HepG2 (cell line): Measurements from ENCODE around the gene NSMF. TPM values are rescaled to one million over a fixed set of nuclear protein-coding genes. Genes with fewer than 3 reads are reported as not detected.

ENCODE experiments used
- ARNTL ChIP-seq: sonication (generic); formaldehyde crosslinking; IDR thresholded peaks from 2 replicates; pipeline ENCODE4 v1.4.0; 2020; ENCODE audit warnings: mild to moderate bottlenecking, missing genetic modification reagents
- BCLAF1 ChIP-seq: fragments of 450-650 bp; IDR thresholded peaks from 2 replicates; pipeline ENCODE4 v1.6.1; 2017; ENCODE audit warnings: mild to moderate bottlenecking
- BHLHE40 ChIP-seq: IDR thresholded peaks from 2 replicates; pipeline ENCODE4 v1.6.1; 2011; ENCODE audit warnings: low read length, improper control_type of control experiment
- CENPX ChIP-seq: sonication (generic); formaldehyde crosslinking; IDR thresholded peaks from 2 replicates; pipeline ENCODE4 v1.9.0; 2021; ENCODE audit warnings: mild to moderate bottlenecking, missing genetic modification reagents, moderate library complexity
- DMAP1 ChIP-seq: IDR thresholded peaks from 2 replicates; pipeline ENCODE4 v1.6.1; 2016
- FIP1L1 ChIP-seq: fragments of 200-400 bp; formaldehyde crosslinking; IDR thresholded peaks from 2 replicates; pipeline ENCODE4 v1.6.1; 2018; ENCODE audit warnings: low read depth, mild to moderate bottlenecking, low read length, moderate library complexity, borderline replicate concordance; ENCODE audit not compliant: insufficient read depth
- FOXA3 ChIP-seq: IDR thresholded peaks from 2 replicates; pipeline ENCODE4 v1.6.1; 2016; ENCODE audit warnings: missing genetic modification reagents, missing compliant biosample characterization
- GATA4 ChIP-seq: sonication (generic); IDR thresholded peaks from 2 replicates; pipeline ENCODE4 v1.6.1; 2016; ENCODE audit warnings: antibody characterized with exemption, low read depth, borderline replicate concordance
- MIER3 ChIP-seq: IDR thresholded peaks from 2 replicates; pipeline ENCODE4 v1.6.1; 2016; ENCODE audit warnings: missing compliant biosample characterization, borderline replicate concordance
- RBFOX2 ChIP-seq: fragments of 200-400 bp; formaldehyde crosslinking; IDR thresholded peaks from 2 replicates; pipeline ENCODE4 v1.6.1; 2017; ENCODE audit warnings: low read depth, mild to moderate bottlenecking, low read length
- SRSF9 ChIP-seq: fragments of 200-400 bp; formaldehyde crosslinking; IDR thresholded peaks from 2 replicates; pipeline ENCODE4 v1.6.1; 2018; ENCODE audit warnings: borderline replicate concordance, mild to moderate bottlenecking, low read depth, low read length; ENCODE audit not compliant: insufficient read depth, poor library complexity, severe bottlenecking
- STAT5B ChIP-seq: sonication (generic); formaldehyde crosslinking; IDR thresholded peaks from 2 replicates; pipeline ENCODE4 v1.4.0; 2020; ENCODE audit warnings: missing genetic modification reagents
- SUZ12 ChIP-seq: fragments of 150-350 bp; IDR thresholded peaks from 2 replicates; pipeline ENCODE4 v1.6.1; 2014; ENCODE audit warnings: low read depth, low read length
- TP53 ChIP-seq: sonication (generic); formaldehyde crosslinking; conservative IDR thresholded peaks from 2 replicates; pipeline ENCODE4 v1.4.0; 2020; ENCODE audit warnings: missing genetic modification reagents
- ZBTB42 ChIP-seq: sonication (generic); formaldehyde crosslinking; IDR thresholded peaks from 2 replicates; pipeline ENCODE4 v1.5.0; 2020; ENCODE audit warnings: mild to moderate bottlenecking, missing genetic modification reagents
- ZNF251 ChIP-seq: sonication (generic); formaldehyde crosslinking; IDR thresholded peaks from 2 replicates; pipeline ENCODE4 v1.9.0; 2021; ENCODE audit warnings: mild to moderate bottlenecking, missing genetic modification reagents
- ZNF496 ChIP-seq: sonication (generic); formaldehyde crosslinking; IDR thresholded peaks from 2 replicates; pipeline ENCODE4 v1.8.1; 2023; ENCODE audit warnings: mild to moderate bottlenecking, moderate library complexity, missing genetic modification reagents; ENCODE audit not compliant: insufficient replicate concordance
- ZNF670 ChIP-seq: sonication (generic); formaldehyde crosslinking; IDR thresholded peaks from 2 replicates; pipeline ENCODE4 v1.8.0; 2022; ENCODE audit warnings: mild to moderate bottlenecking, missing genetic modification reagents, borderline replicate concordance
- ZNF740 ChIP-seq: sonication (generic); formaldehyde crosslinking; IDR thresholded peaks from 2 replicates; pipeline ENCODE4 v1.4.0; 2020; ENCODE audit warnings: missing genetic modification reagents
- ZNF773 ChIP-seq: sonication (generic); formaldehyde crosslinking; IDR thresholded peaks from 2 replicates; pipeline ENCODE4 v1.4.0; 2020; ENCODE audit warnings: missing genetic modification reagents, borderline replicate concordance
- polyA plus RNA-seq, 8 experiments: library from polyadenylated mRNA; depleted of rRNA in 3 of 8; stranded (reverse) in 7 of 8; unstranded in 1 of 8; fragments of >200 nt; fragmentation: Illumina TruSeq in 4 of 8; extraction: Trizol in 4 of 8; gene quantifications; 2 replicates each; pipeline versions ENCODE4 v1.2.1 to v1.2.3, GENCODE V29; 2011 to 2016; ENCODE audit warnings: low read depth in 4 of 8, missing spikeins in 1 of 8, mixed read lengths in 1 of 8; ENCODE audit not compliant: insufficient read depth in 1 of 8
- total RNA-seq, 5 experiments: library from RNA; depleted of rRNA; stranded (reverse); fragments of >200 nt; fragmentation: Illumina TruSeq; extraction: Trizol; gene quantifications; 2 replicates each; pipeline ENCODE4 v1.2.3, GENCODE V29; 2016; ENCODE audit warnings: low read depth in 1 of 5
- TF ChIP-seq, protein P1 (sequence below): IDR thresholded peaks from 2 replicates; pipeline ENCODE4 v1.6.1; 2018; ENCODE audit warnings: missing genetic modification reagents
- TF ChIP-seq, protein P2 (sequence below): sonication (generic); formaldehyde crosslinking; IDR thresholded peaks from 2 replicates; pipeline ENCODE4 v1.5.0; 2020; ENCODE audit warnings: missing genetic modification reagents, mild to moderate bottlenecking, borderline replicate concordance
- TF ChIP-seq, protein P3 (sequence below): IDR thresholded peaks from 2 replicates; pipeline ENCODE4 v1.6.1; 2016
- TF ChIP-seq, protein P4 (sequence below): sonication (generic); formaldehyde crosslinking; IDR thresholded peaks from 2 replicates; pipeline ENCODE4 v1.4.0; 2020; ENCODE audit warnings: missing genetic modification reagents

The NSMF gene
- total and polyA plus RNA-seq, 2 of the 13 experiments (the other 11 are each of a cell fraction or from before 2014, with no cell fraction given): 44.3 to 183 TPM

- no peak for TF ChIP-seq CENPX (CRISPR knock-in tag)
- peak; percentile 57 for TF ChIP-seq BHLHE40
- no peak for TF ChIP-seq FIP1L1
- TF ChIP-seq, protein P1, sequence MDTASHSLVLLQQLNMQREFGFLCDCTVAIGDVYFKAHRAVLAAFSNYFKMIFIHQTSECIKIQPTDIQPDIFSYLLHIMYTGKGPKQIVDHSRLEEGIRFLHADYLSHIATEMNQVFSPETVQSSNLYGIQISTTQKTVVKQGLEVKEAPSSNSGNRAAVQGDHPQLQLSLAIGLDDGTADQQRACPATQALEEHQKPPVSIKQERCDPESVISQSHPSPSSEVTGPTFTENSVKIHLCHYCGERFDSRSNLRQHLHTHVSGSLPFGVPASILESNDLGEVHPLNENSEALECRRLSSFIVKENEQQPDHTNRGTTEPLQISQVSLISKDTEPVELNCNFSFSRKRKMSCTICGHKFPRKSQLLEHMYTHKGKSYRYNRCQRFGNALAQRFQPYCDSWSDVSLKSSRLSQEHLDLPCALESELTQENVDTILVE (CRISPR knock-in tag): peak; percentile 96
- TF ChIP-seq SUZ12: no peak
- TF ChIP-seq MIER3 (CRISPR knock-in tag): peak; percentile 71; the same call in 1 of the 2 replicates
- no peak for TF ChIP-seq BCLAF1
- no peak for TF ChIP-seq SRSF9
- TF ChIP-seq STAT5B (CRISPR knock-in tag): 0 out of 2 replicates have a peak, but pooled peaks have one; percentile 56
- TF ChIP-seq FOXA3 (CRISPR knock-in tag): peak; percentile 53
- TF ChIP-seq, protein P2, sequence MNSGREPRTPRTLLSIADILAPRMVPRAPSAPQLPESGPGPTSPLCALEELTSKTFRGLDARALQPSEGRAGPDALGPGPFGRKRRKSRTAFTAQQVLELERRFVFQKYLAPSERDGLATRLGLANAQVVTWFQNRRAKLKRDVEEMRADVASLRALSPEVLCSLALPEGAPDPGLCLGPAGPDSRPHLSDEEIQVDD (CRISPR knock-in tag): no peak
- TF ChIP-seq, protein P3, sequence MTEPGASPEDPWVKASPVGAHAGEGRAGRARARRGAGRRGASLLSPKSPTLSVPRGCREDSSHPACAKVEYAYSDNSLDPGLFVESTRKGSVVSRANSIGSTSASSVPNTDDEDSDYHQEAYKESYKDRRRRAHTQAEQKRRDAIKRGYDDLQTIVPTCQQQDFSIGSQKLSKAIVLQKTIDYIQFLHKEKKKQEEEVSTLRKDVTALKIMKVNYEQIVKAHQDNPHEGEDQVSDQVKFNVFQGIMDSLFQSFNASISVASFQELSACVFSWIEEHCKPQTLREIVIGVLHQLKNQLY (CRISPR knock-in tag): no peak
- TF ChIP-seq, protein P4, sequence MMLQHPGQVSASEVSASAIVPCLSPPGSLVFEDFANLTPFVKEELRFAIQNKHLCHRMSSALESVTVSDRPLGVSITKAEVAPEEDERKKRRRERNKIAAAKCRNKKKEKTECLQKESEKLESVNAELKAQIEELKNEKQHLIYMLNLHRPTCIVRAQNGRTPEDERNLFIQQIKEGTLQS (CRISPR knock-in tag): no peak
- TF ChIP-seq TP53 (CRISPR knock-in tag): 0 out of 2 replicates have a peak, but pooled peaks have one; percentile 52
- TF ChIP-seq GATA4: no peak
- TF ChIP-seq ZNF773: no peak
- peak; percentile 87 for TF ChIP-seq RBFOX2
- peak; percentile 82 for TF ChIP-seq ZNF670 (CRISPR knock-in tag)
- no peak; the same call in none of the 2 replicates for TF ChIP-seq DMAP1 (CRISPR knock-in tag)
- TF ChIP-seq ZNF251 (CRISPR knock-in tag): no peak
- TF ChIP-seq ZBTB42 (CRISPR knock-in tag): no peak
- TF ChIP-seq ZNF496: no peak
- 0 out of 2 replicates have a peak, but pooled peaks have one; percentile 21 for TF ChIP-seq ZNF740 (CRISPR knock-in tag)
- TF ChIP-seq ARNTL: no peak; the same call in 1 of the 2 replicates
Observed at GRCh38 chr9:137422604-137423513, 36.3 kb downstream of the NSMF start, which contains the start of the genes EXD3 and NOXA1 (continued).
